ENCODE measurements around the gene CELF6. TPM values are rescaled to one million over a fixed set of nuclear protein-coding genes. Genes with fewer than 3 reads are reported as not detected.
A peak's percentile ranks its signal among the peaks of the same experiment; 100 is the strongest.

Gene CELF6
- total and polyA plus RNA-seq, 2 donors from 2014 or later = 3.5 to 3.8 TPM

DNA sequence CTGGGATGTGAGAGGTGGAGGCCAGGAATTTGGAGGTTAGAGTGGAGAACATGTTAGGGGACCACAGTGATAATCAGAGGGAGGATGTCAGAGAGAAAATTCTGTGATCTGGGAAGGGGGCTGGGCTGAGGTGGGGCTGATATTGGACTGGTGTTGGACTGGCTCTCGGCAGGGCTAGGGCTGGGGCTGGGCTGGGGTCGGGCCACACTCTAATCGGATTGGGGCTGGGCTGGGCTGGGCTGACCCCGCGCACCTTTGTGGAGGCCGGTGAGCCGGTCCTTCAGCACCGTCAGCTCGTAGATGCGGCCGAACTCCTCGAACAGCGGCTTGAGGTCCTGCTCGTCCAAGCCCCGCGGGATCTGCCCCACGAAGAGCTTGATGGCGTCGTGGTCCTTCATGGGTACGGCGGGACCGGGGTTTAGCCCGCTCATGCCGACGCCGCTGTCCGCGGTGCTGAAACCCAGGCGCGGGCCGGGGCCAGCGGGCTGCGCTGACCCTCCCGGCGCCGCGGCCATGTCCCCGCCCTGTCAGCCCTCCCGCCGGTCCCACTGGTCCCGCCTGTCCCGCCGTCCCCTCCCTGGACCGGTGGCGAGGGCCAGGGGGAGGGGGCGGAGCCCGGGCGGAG is 485 bp downstream of the CELF6 start:
- no peak overlapping the region for H3K9ac ChIP-seq (ENCODE audit: low read length in 3 of 3)
- no peak for FAIRE-seq
- intact Hi-C loops (cut with DNase I) = no loop called here
- DNase-seq = peak in 4 of 5 donors; percentile 90 to 94 (median 92)
- H3K27ac ChIP-seq (ENCODE audit: low read depth in 2 of 2, low read length in 2 of 2) = no peak overlapping the region
- no peak for TF ChIP-seq CTCF (IDR thresholded peaks at IDR 0.05; ENCODE audit: borderline replicate concordance, extremely low read depth, insufficient read depth)
- H3K36me3 ChIP-seq (ENCODE audit: control insufficient read depth in 2 of 3, insufficient read depth in 3 of 3, low read length in 3 of 3) = no peaks in the 10 kb centered on the region
- peaks cover 0 to 4% (median 0%) of the 10 kb centered on the region in 3 donors for H3K9me3 ChIP-seq (ENCODE audit: control insufficient read depth in 2 of 3, insufficient read depth in 1 of 3, low read length in 3 of 3)
- H3K4me3 ChIP-seq (ENCODE audit: low read length in 3 of 3) = no peak overlapping the region
- no peaks in the 10 kb centered on the region for H3K27me3 ChIP-seq (ENCODE audit: control insufficient read depth, insufficient read depth, low read length)
- no peaks in the 10 kb centered on the region for H3K4me1 ChIP-seq (ENCODE audit: control insufficient read depth in 2 of 3, insufficient read depth in 2 of 3, low read depth in 1 of 3, low read length in 3 of 3)

- DNase-seq (no peak), FAIRE-seq (no peak)
- Histone ChIP-seq H3K9me3 (ENCODE audit: control insufficient read depth in 2 of 3, insufficient read depth in 1 of 3, low read length in 3 of 3) (no peaks in the 10 kb centered on the region), H3K4me3 (ENCODE audit: low read length in 3 of 3) (no peak overlapping the region), H3K9ac (ENCODE audit: low read length in 3 of 3) (no peak overlapping the region), H3K27ac (ENCODE audit: low read depth in 2 of 2, low read length in 2 of 2) (no peak overlapping the region), H3K27me3 (ENCODE audit: control insufficient read depth, insufficient read depth, low read length) (no peaks in the 10 kb centered on the region), H3K36me3 (ENCODE audit: control insufficient read depth in 2 of 3, insufficient read depth in 3 of 3, low read length in 3 of 3) (no peaks in the 10 kb centered on the region), H3K4me1 (ENCODE audit: control insufficient read depth in 2 of 3, insufficient read depth in 2 of 3, low read depth in 1 of 3, low read length in 3 of 3) (no peaks in the 10 kb centered on the region)
- intact Hi-C loops (cut with DNase I) = no loop called here
- TF ChIP-seq CTCF (IDR thresholded peaks at IDR 0.05; ENCODE audit: borderline replicate concordance, extremely low read depth, insufficient read depth) = no peak
These were observed 1.5 kb downstream of the CELF6 start for GRCh38 chr15:72318408-72318942.

- Histone ChIP-seq H3K27ac (ENCODE audit: low read depth in 2 of 2, low read length in 2 of 2) (no peak overlapping the region), H3K9me3 (ENCODE audit: control insufficient read depth in 2 of 3, insufficient read depth in 1 of 3, low read length in 3 of 3) (no peaks in the 10 kb centered on the region), H3K9ac (ENCODE audit: low read length in 3 of 3) (no peak overlapping the region), H3K36me3 (ENCODE audit: control insufficient read depth in 2 of 3, insufficient read depth in 3 of 3, low read length in 3 of 3) (no peaks in the 10 kb centered on the region), H3K27me3 (ENCODE audit: control insufficient read depth, insufficient read depth, low read length) (no peaks in the 10 kb centered on the region), H3K4me3 (ENCODE audit: low read length in 3 of 3) (no peak overlapping the region), H3K4me1 (ENCODE audit: control insufficient read depth in 2 of 3, insufficient read depth in 2 of 3, low read depth in 1 of 3, low read length in 3 of 3) (no peaks in the 10 kb centered on the region)
- no peak for FAIRE-seq
- no peak for DNase-seq
- TF ChIP-seq CTCF (IDR thresholded peaks at IDR 0.05; ENCODE audit: borderline replicate concordance, extremely low read depth, insufficient read depth) = no peak
- intact Hi-C loops (cut with DNase I) = no loop called here
These were observed 4.1 kb downstream of the CELF6 start for GRCh38 chr15:72315706-72316370.
